Subcutaneous abdominal adipose tissue (tissue), 5 donors: ENCODE data around the gene PSME3IP1.

ENCODE experiments used
- H3K27ac ChIP-seq: one replicate; pipeline ENCODE4 v1.7.0; 2013; ENCODE audit warnings: low read depth, mild to moderate bottlenecking, inconsistent platforms, low read length, moderate library complexity
- H3K27me3 ChIP-seq, 5 donors: one replicate each; pipeline ENCODE4 v1.7.0; 2013; ENCODE audit warnings: low read length in 5 of 5, inconsistent platforms in 1 of 5; ENCODE audit not compliant: control insufficient read depth in 5 of 5, insufficient read depth in 4 of 5
- H3K36me3 ChIP-seq, 5 donors: one replicate each; pipeline ENCODE4 v1.7.0; 2013; ENCODE audit warnings: low read length in 5 of 5; ENCODE audit not compliant: control insufficient read depth in 5 of 5, insufficient read depth in 5 of 5
- H3K4me1 ChIP-seq, 5 donors: one replicate each; pipeline ENCODE4 v1.7.0; 2013; ENCODE audit warnings: low read length in 5 of 5, mild to moderate bottlenecking in 3 of 5, moderate library complexity in 1 of 5; ENCODE audit not compliant: control insufficient read depth in 5 of 5, insufficient read depth in 5 of 5
- H3K4me3 ChIP-seq, 5 donors: one replicate each; pipeline ENCODE4 v1.7.0; 2013; ENCODE audit warnings: low read length in 5 of 5, low read depth in 1 of 5
- H3K9ac ChIP-seq, 5 donors: one replicate each; pipeline ENCODE4 v1.7.0; 2013; ENCODE audit warnings: low read length in 5 of 5, mild to moderate bottlenecking in 4 of 5, moderate library complexity in 3 of 5
- H3K9me3 ChIP-seq, 5 donors: one replicate each; pipeline ENCODE4 v1.7.0; 2013; ENCODE audit warnings: low read length in 5 of 5; ENCODE audit not compliant: control insufficient read depth in 5 of 5
- donor health status: healthy.
- donor health status: healthy.
- donor health status: healthy.
- donor health status: healthy.
- donor health status: healthy.

The PSME3IP1 gene

DNA sequence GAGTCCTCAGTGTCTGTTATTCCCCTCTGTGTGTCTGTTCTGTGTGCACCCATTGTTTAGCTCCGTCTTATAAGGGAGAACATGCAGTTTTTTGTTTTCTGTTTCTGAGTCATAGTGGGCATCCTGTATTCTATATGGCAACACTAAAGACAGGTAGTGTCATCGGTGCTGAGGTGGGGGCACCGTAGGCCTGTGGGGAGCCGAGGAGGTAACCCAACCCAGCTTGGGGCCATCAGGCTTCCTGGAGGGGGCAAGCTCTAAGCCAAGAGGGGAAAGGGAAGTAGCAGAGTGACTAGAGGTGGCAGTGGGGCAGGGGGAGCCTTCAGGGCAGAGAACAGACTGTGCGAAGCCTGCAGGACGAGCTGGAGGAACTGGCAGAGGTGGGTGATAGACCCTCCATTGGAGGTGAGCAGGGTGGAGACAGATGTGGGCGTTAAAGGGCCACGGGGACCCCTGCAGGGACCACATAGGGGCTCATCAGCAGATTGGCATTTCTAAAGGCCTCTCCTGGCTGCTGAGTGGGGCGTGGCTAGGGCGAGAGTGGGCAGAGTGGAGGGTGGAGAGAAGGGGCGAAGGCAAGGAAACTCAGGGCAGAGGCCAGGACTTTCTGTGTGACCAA, 57.0 kb downstream of the PSME3IP1 start:
- Histone ChIP-seq H3K9me3 (no peaks in the 10 kb centered on the region), H3K4me3 (no peak overlapping the region), H3K27me3 (no peaks in the 10 kb centered on the region), H3K4me1 (no peaks in the 10 kb centered on the region), H3K36me3 (peaks cover 0 to 76% (median 67%) of the 10 kb centered on the region in 5 donors), H3K27ac (no peak overlapping the region), H3K9ac (no peak overlapping the region)

DNA sequence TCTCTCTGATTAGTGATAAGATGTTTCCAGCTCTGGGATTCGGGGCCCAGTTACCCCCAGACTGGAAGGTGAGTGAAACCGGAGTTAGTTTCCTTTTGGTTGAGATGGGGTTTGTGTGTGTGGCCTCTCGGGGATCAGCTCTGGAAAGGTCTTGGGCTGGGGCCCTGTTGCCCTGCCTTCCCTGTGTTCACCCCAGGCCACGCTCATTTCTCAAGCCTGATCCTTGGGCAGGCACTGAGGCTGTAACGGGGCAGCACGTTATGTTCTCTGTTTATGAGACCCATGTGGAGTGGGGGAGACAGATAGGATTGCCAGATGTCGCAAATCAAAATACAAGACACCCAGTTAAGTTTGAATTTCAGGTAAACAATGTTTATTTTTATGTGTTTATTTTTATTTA, 58.0 kb downstream of the PSME3IP1 start:
- no peaks in the 10 kb centered on the region for H3K27me3 ChIP-seq
- no peaks in the 10 kb centered on the region for H3K9me3 ChIP-seq
- peaks cover 0 to 86% (median 75%) of the 10 kb centered on the region in 5 donors for H3K36me3 ChIP-seq
- H3K9ac ChIP-seq: no peak overlapping the region
- H3K4me1 ChIP-seq: no peaks in the 10 kb centered on the region
- no peak overlapping the region for H3K4me3 ChIP-seq
- no peak overlapping the region for H3K27ac ChIP-seq

DNA sequence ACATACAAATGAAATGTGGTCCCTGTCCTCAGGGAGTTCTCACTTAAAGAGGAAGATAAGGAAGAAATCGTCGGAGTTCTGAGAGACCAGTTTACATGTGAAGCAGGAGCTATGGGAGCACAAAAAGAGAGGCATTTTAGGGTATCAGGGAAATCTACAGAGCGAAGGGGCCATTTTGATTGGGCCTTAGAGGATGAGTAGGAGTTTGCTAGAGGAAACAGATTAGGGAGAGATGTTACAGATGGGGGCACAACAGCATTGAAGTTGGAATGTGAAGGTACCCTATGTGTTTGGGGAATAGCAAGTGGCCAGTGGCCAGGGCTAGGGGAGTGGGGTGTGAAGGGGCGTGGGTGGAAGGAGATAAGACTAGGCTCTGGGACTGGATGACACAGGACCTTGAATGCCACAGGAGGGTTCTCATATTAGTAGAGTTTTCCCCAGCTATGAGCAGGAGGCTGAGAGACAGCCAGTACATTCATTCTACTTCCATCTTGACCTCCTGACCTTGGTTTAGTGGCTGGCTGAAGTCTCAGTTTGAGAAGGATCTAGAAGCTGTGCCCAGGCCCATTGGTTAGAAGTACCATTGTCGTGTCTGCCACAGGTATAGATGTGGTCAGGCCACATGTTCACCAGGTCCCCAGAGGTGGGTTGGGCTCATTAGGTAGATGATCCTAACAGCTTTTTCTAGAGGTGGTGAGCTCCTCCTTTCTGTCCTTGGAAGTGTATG, 58.6 kb downstream of the PSME3IP1 start:
- H3K27me3 ChIP-seq: no peaks in the 10 kb centered on the region
- no peak overlapping the region for H3K27ac ChIP-seq
- H3K4me1 ChIP-seq: no peaks in the 10 kb centered on the region
- no peaks in the 10 kb centered on the region for H3K9me3 ChIP-seq
- H3K9ac ChIP-seq: no peak overlapping the region
- H3K4me3 ChIP-seq: no peak overlapping the region
- peaks cover 0 to 87% (median 75%) of the 10 kb centered on the region in 5 donors for H3K36me3 ChIP-seq

DNA sequence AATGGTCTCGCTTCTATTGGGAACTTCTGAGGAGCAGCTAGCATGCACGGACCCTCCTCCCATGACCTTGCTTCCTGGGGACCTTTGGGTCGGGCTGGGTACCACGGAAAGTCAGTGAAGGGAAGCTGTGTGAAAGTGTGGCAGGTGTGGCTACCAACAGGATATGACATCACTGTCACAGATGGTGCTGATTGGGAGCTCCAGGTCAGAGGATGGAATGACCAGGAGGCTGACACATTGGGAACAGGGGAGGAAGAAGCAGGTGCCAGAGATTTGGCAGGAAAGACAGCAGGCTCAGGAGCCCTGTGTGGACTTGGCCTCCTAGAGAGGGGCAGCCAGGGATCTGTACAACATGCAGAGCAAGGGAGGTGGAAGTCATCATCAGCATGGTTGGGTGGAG, 59.4 kb downstream of the PSME3IP1 start:
- no peaks in the 10 kb centered on the region for H3K4me1 ChIP-seq
- no peaks in the 10 kb centered on the region for H3K27me3 ChIP-seq
- H3K4me3 ChIP-seq: no peak overlapping the region
- peaks cover 0 to 87% (median 75%) of the 10 kb centered on the region in 5 donors for H3K36me3 ChIP-seq
- H3K9me3 ChIP-seq: no peaks in the 10 kb centered on the region
- no peak overlapping the region for H3K9ac ChIP-seq
- H3K27ac ChIP-seq: no peak overlapping the region

DNA sequence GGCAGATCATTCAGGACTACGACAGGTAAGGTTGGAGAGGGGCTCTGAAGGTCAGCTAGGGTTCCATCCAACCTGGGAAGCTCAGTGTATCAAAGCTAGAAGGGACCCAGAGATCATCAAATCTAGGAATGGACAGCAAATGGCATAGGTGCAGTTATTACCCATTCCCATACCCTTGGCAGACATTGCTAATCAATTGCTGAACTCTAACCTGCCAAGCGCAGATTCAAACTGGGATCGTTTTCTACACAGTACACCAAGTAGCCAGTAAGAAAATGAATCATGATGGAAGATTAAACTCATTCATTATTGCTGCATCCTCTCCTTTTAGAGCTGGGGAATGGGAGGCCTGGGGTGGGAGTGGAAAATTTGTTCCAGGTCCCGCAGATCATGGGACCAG, 59.9 kb downstream of the PSME3IP1 start:
- Histone ChIP-seq H3K4me3 (no peak overlapping the region), H3K9ac (no peak overlapping the region), H3K27ac (no peak overlapping the region), H3K9me3 (no peaks in the 10 kb centered on the region), H3K4me1 (no peaks in the 10 kb centered on the region), H3K36me3 (peaks cover 0 to 87% (median 76%) of the 10 kb centered on the region in 5 donors), H3K27me3 (no peaks in the 10 kb centered on the region)

DNA sequence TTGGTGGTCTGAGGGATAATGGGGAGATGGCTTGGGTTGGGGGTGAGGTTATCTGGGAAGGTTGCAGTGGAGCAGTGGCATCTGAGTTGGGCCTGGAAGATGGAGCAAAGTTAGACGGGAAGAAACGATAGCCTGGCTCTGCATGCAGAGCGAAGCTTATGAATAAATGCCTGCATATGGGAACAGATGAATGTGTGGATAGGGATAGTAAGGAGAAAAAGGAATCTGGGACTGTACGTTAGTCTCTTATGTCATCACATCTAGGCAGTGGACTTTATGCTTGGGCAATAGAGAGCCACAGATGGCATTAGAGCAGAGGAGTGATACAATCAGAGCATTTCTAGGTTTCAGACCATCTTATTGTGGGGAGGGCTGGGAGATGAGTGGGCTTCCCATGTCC, 60.5 kb downstream of the PSME3IP1 start:
- Histone ChIP-seq H3K36me3 (peaks cover 0 to 87% (median 76%) of the 10 kb centered on the region in 5 donors), H3K27me3 (no peaks in the 10 kb centered on the region), H3K4me3 (no peak overlapping the region), H3K9ac (no peak overlapping the region), H3K4me1 (no peaks in the 10 kb centered on the region), H3K27ac (no peak overlapping the region), H3K9me3 (no peaks in the 10 kb centered on the region)

DNA sequence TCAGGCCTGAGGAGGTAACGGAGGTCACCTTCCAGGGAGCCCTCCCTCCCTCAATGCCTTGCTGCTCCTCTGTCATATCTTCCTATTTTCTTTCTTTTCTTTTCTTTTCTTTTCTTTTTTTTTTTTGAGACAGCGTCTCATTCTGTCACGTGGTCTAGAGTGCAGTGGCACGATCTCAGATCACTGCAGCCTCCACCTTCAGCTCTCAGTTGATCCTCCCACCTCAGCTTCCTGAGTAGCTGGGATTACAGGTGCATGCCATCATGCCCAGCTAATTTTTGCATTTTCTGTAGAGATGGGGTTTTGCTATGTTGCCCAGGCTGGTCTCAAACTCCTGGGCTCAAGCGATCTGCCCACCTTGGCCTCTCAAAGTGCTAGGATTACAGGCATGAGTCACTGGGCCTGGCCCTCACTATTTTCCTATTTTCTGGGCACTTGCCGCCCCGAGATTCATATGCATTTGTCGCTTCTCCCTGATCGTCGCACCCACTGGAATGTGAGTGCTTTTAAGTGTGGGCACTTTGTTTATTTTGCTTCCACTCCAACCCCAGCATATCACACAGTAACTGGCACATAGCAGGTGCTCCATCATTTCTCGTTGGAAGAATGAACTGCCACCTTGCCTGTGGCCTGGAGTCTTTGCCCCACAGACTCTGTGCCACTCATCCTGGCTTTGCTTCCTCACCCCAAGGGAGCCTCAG, 61.7 kb downstream of the PSME3IP1 start:
- H3K9ac ChIP-seq: no peak overlapping the region
- peaks cover 0 to 90% (median 81%) of the 10 kb centered on the region in 5 donors for H3K36me3 ChIP-seq
- no peak overlapping the region for H3K4me3 ChIP-seq
- H3K27ac ChIP-seq: no peak overlapping the region
- no peaks in the 10 kb centered on the region for H3K27me3 ChIP-seq
- H3K9me3 ChIP-seq: no peaks in the 10 kb centered on the region
- no peaks in the 10 kb centered on the region for H3K4me1 ChIP-seq

DNA sequence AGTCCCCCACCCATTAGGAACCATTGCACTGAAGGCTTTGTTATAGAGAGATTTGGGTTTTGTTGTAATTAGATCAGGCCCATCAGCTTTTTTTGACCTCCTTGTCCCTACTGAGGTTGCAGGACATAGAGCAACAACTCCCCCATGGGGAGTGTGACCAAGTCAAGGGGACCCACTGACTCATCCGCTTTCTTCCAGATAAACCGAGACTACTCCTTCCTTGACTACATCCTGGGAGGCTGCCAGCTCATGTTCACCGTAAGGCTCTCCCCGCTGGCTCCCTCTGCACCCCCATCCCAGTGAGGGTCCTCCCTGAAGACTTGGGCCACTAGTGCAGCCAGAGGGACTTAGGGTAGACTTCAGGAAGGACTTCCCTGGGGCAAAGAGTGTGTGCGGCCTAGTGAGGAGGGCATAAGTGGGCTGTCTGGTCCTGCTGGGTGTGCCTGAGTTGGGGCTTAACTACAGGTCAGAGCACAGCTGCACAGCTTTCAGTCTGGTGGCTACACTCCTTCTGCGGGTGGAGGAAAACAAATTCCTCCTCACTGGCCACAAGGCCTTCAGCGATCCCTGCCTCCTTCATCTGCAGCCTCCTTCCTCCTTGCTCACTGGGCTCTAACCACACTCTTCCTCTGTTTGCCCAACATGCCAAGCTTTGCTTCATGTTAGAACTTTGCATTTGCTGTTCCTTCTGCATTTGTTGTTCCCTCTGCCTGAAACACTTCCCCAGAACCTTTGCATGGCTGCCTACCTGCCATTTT, 62.4 kb downstream of the PSME3IP1 start:
- Histone ChIP-seq H3K27me3 (no peaks in the 10 kb centered on the region), H3K4me1 (no peaks in the 10 kb centered on the region), H3K9me3 (no peaks in the 10 kb centered on the region), H3K4me3 (no peak overlapping the region), H3K27ac (no peak overlapping the region), H3K9ac (no peak overlapping the region), H3K36me3 (peaks cover 0 to 91% (median 80%) of the 10 kb centered on the region in 5 donors)

DNA sequence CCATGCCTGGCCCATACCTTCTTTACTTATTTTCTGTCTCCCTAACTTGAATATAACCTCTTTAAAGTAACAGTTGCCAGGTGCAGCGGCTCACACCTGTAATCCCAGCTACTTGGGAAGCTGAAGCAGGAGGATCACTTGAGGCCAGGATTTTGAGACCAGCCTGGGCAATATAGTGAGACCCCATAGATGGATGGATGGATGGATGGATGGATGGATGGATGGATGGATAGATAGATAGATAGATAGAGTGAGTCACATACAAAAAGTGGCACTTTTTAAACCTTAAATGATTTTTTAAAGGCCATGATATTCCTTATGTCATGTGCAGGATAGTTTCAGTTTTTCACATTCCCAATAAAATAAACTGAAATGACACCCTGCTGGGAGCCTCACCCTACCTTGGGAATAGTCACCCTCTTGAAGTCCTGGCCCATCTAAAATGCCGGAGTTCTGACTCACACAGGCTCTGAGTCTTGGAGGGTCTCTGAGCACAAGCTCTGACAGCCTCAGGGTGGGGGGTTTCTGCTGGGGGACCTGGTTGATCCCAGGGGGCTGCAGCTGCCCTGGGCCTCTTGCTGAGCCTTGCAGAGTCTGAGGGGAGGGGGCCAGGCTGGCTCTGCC, 67.3 kb downstream of the PSME3IP1 start:
- Histone ChIP-seq H3K36me3 (peaks cover 0 to 88% (median 84%) of the 10 kb centered on the region in 5 donors), H3K27ac (no peak overlapping the region), H3K4me3 (no peak overlapping the region), H3K4me1 (peaks cover 0 to 16% (median 5%) of the 10 kb centered on the region in 5 donors), H3K9me3 (no peaks in the 10 kb centered on the region), H3K27me3 (no peaks in the 10 kb centered on the region), H3K9ac (no peak overlapping the region)
